Kidney tubule cell (primary cell): ENCODE measurements around the gene UXT.
"Not testable (repeated sequence)": the region's sequence is repeated elsewhere in the genome, so short reads cannot be mapped to it uniquely, and the experiment has no call there.

ENCODE experiments used
- DNase-seq: peaks from one replicate; pipeline ENCODE4 v3.0.0-alpha.2; 2018; ENCODE audit warnings: low spot score

The UXT gene

DNA sequence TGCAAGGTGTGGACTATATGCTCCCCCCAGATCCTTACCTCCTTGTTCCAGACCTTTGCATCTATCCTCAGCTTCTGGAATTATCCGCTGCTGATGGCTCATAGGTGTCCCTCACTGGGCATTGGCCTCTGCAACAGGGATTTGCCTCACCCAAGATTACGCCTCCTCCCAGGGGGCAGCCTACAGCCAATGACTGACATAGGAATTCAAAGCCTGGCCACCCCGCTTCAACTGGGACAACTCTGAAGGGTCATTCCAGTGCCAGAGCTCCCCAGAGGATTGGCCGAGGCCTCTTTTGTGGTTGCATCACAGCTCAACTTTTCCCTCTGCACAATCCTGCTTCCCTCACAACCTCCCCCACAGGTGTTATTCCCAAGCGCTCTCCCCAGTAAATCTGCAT, 44.4 kb downstream of the UXT start:
- no peak for DNase-seq

GRCh38 chrX:47613082-47613481, 45.9 kb downstream of the UXT start:
- peak; percentile 17 for DNase-seq

- DNase-seq, result no peak
These were observed 46.6 kb downstream of the UXT start for GRCh38 chrX:47612418-47612817.

DNA sequence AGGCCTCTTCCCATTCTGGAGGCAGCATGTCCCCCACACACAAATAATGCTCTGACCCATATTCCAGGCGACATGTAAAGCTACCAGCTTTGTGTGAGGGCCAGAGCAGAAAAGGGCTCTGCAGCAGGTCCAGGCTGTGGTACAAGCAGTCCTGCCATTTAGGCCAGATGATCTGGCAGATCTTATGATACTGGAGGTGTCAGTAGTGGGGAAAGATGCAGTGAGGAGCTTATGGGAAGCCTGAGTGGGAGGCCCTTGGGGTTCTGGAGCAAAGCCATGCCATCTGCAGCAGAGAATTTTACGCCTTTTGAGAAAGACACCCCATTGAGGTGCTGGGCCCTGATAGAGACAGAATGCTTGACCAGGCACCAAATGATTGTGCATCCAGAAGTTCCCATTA, 47.1 kb downstream of the UXT start:
- no peak for DNase-seq

DNA sequence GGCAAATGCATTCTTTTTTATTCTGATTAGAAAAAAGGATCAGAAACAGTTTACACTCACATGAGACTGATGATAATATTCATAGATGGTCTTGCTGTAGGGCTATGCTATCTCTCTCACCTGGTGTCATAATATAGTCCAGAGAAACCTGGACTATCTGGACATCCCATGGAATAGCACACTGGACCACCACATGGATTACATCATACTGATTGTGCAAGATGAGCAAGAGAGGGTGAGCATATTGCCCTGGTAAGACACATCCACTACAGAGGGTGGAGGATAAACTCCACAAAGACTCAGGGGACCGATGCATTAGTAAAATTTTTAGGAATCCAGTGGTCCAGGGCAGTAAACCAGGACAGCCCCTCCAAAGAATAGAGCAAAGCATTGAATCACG, 47.5 kb downstream of the UXT start:
- no peak for DNase-seq

GRCh38 chrX:47610511-47610910, 48.5 kb downstream of the UXT start:
- no peak for DNase-seq

DNA sequence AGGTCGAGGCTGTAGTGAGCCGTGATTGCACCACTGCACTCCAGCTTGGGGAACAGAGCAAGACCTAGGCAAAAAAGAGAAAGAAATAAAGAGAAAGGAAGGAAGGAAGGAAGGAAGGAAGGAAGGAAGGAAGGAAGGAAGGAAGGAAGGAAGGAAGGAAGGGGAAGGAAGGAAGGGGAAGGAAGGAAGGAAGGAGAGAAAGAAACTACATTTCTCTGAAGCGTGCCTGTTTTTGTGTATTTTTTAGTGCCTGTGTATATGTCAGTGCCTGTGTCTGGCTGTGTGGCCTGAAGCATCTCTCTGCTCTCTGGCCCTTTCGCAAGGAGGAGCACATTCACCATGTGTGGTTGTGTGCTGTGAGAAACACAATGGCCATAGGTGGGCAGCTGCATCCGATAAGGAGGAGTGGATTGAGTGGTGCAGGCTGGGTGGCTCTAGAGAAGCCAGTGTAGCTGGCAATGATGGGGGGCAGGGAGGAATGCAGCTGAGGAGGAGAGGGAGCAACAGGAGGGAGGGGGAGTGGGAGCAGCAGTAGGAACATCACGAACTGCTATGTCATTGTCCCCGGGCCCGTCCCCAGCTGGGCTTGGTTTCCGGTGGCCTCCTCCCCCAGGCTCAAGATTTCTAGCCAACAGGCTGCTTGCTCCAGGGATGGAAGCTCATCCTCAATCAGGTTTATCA, 50.7 kb downstream of the UXT start:
- DNase-seq, result no peak

- DNase-seq, result no peak
These were observed 51.9 kb downstream of the UXT start for GRCh38 chrX:47607091-47607490.

DNA sequence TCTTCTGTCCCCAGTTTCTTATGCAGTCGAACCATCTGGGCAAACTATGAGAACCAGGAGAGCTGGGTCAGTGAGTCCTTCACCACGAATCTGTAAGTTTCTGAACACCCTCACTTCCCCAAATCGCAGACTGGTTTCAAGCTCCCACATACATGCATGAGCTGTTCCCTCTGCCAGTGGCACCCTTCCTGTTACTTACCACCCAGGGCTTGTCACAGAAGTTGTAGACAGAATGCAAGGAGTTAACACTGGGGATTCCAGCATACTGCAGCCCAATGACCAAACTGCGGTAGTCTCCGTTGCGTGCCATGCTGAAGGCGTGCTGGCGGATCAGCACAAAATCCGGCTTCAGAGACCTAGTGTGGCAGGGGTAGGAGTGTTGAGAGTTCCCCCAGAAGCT, 54.0 kb downstream of the UXT start:
- no peak for DNase-seq

DNA sequence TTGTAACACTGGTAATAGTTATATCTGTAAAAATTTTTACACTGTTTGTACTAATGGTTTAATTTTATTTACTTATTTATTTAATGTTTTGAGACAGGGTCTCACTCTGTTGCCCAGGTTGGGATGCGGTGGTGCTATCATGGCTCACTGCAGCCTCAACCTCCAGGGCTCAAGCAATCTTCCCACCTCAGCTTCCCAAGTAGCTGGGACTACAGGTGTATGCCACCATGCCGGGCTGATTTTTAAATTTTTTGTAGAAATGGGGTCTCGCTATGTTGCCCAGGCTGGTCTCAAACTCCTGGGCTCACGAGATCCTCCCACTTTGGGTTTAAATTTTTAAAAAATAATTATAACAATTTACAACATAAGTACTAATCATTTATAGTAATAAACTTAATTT, 55.9 kb downstream of the UXT start:
- not testable (repeated sequence) for DNase-seq
